ENCODE results near the gene SLC22A13.

DNA sequence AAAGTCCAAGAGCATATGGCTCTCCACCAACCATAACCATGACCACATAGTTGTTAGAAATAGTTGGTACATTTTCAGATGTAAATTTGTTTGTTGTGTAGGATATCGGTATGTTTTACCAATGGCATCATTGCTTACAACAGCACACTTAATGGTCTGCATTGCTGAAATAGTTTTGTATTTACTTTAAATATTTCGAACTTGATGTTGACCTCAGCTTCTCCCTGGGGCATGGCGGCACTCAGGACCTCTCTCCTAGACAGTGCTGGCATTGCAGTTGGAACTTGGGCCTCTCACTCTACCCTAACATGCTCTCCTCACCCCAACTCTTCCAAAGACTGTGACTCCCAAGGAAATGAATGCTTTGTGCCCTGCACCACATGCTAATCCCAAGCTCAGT is 5.0 kb downstream of the SLC22A13 start:
- TF ChIP-seq POLR2A (IDR thresholded peaks at IDR 0.05; ENCODE audit: low read depth, low read length): no peak
- TF ChIP-seq, protein P1, sequence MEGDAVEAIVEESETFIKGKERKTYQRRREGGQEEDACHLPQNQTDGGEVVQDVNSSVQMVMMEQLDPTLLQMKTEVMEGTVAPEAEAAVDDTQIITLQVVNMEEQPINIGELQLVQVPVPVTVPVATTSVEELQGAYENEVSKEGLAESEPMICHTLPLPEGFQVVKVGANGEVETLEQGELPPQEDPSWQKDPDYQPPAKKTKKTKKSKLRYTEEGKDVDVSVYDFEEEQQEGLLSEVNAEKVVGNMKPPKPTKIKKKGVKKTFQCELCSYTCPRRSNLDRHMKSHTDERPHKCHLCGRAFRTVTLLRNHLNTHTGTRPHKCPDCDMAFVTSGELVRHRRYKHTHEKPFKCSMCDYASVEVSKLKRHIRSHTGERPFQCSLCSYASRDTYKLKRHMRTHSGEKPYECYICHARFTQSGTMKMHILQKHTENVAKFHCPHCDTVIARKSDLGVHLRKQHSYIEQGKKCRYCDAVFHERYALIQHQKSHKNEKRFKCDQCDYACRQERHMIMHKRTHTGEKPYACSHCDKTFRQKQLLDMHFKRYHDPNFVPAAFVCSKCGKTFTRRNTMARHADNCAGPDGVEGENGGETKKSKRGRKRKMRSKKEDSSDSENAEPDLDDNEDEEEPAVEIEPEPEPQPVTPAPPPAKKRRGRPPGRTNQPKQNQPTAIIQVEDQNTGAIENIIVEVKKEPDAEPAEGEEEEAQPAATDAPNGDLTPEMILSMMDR (IDR thresholded peaks at IDR 0.05; ENCODE audit: extremely low read depth in 1 of 2, insufficient read depth in 1 of 2, low read depth in 1 of 2, low read length in 2 of 2): no peak

Data from endothelial cell of umbilical vein (primary cell).